Heart left ventricle (tissue), 13 donors: ENCODE measurements around the gene HSD17B1.
"Not testable (repeated sequence)": the region's sequence is repeated elsewhere in the genome, so short reads cannot be mapped to it uniquely, and the experiment has no call there.

Experiments used
- CTCF ChIP-seq, 12 donors: fragments of 200-600 bp; sonication (generic) in 4 of 12; IDR thresholded peaks; one replicate each; pipeline versions ENCODE4 v1.5.0 to v1.8.0; 2018 to 2022; ENCODE audit warnings: antibody characterized with exemption in 12 of 12, mild to moderate bottlenecking in 5 of 12
- POLR2A ChIP-seq, 2 donors: fragments of 450-650 bp; IDR thresholded peaks; one replicate each; pipeline ENCODE4 v1.6.1; 2017; ENCODE audit warnings: antibody characterized with exemption in 2 of 2, mild to moderate bottlenecking in 2 of 2, moderate library complexity in 2 of 2
- donor health status: ischemic (EF 13 %, LVEDD 7.1; RV severe dilation, severe dysfunction).
- donor health status: DM: no; HTN: yes; CAD: no.
- donor health status: DM: no; HTN: no; CAD: no.
- donor health status: ischemic (EF 25% LVEDD 6.9; RV normal size, moderate dysfunction).
- donor health status: ischemic (EF 25% LVEDD 5.7; RV mildly dilated, moderate dysfunction).
- donor health status: ischemic (EF 35%, LVEDD 5.7; RV mildly dilated, moderate dysfunction).
- donor health status: nonischemic (EF 11% LVEDD 7.7; RV severe dilation, severe dysfunction).
- donor health status: DM: yes; HTN: yes; CAD: no.
- donor health status: PGD.
- donor health status: ischemic (EF 29% LVEDD 5.4; RV normal size, mild dysfunction).
- donor health status: nonischemic (EF 23%, LVEDD 6.1; RV moderate dilation, normal function).

- not testable (repeated sequence) for TF ChIP-seq CTCF, POLR2A (IDR thresholded peaks at IDR 0.05)
Observed at GRCh38 chr17:42552736-42553135, at the start of gene HSD17B1.
